ENCODE data around the gene C3orf49. TPM values are rescaled to one million over a fixed set of nuclear protein-coding genes. Genes with fewer than 3 reads are reported as not detected.

The C3orf49 gene
- total and polyA plus RNA-seq, 2 of the 13 experiments (the other 11 are each of a cell fraction or from before 2014, with no cell fraction given): not detected

GRCh38 chr3:63878394-63879060, 59.4 kb downstream of the C3orf49 start (continued):
- TF ChIP-seq ZNF205 (CRISPR knock-in tag; IDR thresholded peaks at IDR 0.05): no peak

- FAIRE-seq: no peak
- no peak for DNase-seq (ENCODE audit: low spot score)
- in situ Hi-C loops (cut with HindIII; ENCODE audit: extremely low pct_ligation_motif_present, low pct_unique_long_range_greater_than_20kb): no loop called here
- intact Hi-C loops (cut with micrococcal nuclease; ENCODE audit: unreplicated experiment): no loop called here
- H3K27me3 ChIP-seq (ENCODE audit: control insufficient read depth in 1 of 2, insufficient read depth in 2 of 2, low read length in 2 of 2): no peaks in the 10 kb centered on the region
- TF ChIP-seq ERF (CRISPR knock-in tag; IDR thresholded peaks at IDR 0.05) (no peak), ZBTB49 (CRISPR knock-in tag; IDR thresholded peaks at IDR 0.05; ENCODE audit: borderline replicate concordance) (no peak)
- no peak overlapping the region for H2AFZ ChIP-seq (ENCODE audit: low read length)
- ChIA-PET POLR2A (no interaction called here), CTCF (ENCODE audit: low intra/inter-chr PET ratio, low total read pairs) (no interaction called here)
- H3K9me3 ChIP-seq (ENCODE audit: low read length): no peaks in the 10 kb centered on the region
- H3K9ac ChIP-seq (ENCODE audit: insufficient read depth, low read depth, low read length): no peak overlapping the region
- 98% methylated on average over 5 of the region's 5 CpGs for WGBS (ENCODE audit: low lambda C conversion rate)
- no TSS peak for BruUV-seq (replicated peaks)
- H3K4me2 ChIP-seq (ENCODE audit: low read depth, low read length): no peak overlapping the region
- H4K20me1 ChIP-seq (ENCODE audit: insufficient read depth, low read length): peaks cover 10% of the 10 kb centered on the region
- H3K4me3 ChIP-seq (replicated peaks in 1 of 3; ENCODE audit: insufficient read depth in 1 of 3, low read depth in 2 of 3, low read length in 3 of 3): no peak overlapping the region
- peaks cover 30% of the 10 kb centered on the region for H3K79me2 ChIP-seq (ENCODE audit: insufficient read depth, low read length)
- no peak for ATAC-seq
- H3K27ac ChIP-seq (ENCODE audit: extremely low read length, insufficient read depth, low read length): no peak overlapping the region
- H3K36me3 ChIP-seq (replicated peaks in 1 of 2; ENCODE audit: control insufficient read depth in 1 of 2, insufficient read depth in 2 of 2, low read length in 2 of 2): no peaks in the 10 kb centered on the region
- H3K4me1 ChIP-seq (ENCODE audit: insufficient read depth, low read length): peaks cover 29% of the 10 kb centered on the region
These were observed 61.6 kb downstream of the C3orf49 start for GRCh38 chr3:63880653-63881052.

DNA sequence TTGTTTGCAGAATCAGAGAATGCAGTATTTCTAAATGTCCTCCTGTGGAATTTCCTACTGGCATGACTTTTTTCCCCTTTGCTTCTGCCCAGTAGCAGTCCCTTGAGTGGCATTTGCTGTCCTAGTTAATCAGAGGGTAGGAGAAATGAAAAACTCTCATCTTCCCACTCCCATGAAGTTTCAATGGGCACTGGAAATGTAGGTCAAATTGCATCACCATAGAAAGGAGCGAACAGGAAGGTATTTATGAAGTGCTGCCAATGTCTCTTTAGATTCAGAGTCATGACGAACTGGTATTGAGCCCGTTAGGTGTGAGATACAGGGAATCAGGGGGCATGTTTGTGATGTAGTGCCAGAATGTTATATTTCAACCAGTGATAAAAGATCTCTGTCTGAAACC, 67.8 kb downstream of the C3orf49 start:
- intact Hi-C loops (cut with micrococcal nuclease; ENCODE audit: unreplicated experiment): no loop called here
- peaks cover 9% of the 10 kb centered on the region for H3K4me1 ChIP-seq (ENCODE audit: insufficient read depth, low read length)

More for the DNA sequence above, 67.8 kb downstream of the C3orf49 start:
- FAIRE-seq (no peak), DNase-seq (ENCODE audit: low spot score) (no peak), ATAC-seq (no peak)
- POLR2A ChIA-PET: interaction anchor here (0.6 kb wide), 1 partner anchor 20 kb away, joined by 4 read pairs; no protein-coding TSS in a partner anchor
- BruUV-seq (replicated peaks): no TSS peak
- 99% methylated on average over 3 of the region's 3 CpGs for WGBS (ENCODE audit: low lambda C conversion rate)
- Histone ChIP-seq H3K4me2 (ENCODE audit: low read depth, low read length) (no peak overlapping the region), H2AFZ (ENCODE audit: low read length) (no peak overlapping the region), H4K20me1 (ENCODE audit: insufficient read depth, low read length) (no peaks in the 10 kb centered on the region), H3K27ac (ENCODE audit: extremely low read length, insufficient read depth, low read length) (no peak overlapping the region), H3K36me3 (replicated peaks in 1 of 2; ENCODE audit: control insufficient read depth in 1 of 2, insufficient read depth in 2 of 2, low read length in 2 of 2) (no peaks in the 10 kb centered on the region), H3K4me3 (replicated peaks in 1 of 3; ENCODE audit: insufficient read depth in 1 of 3, low read depth in 2 of 3, low read length in 3 of 3) (no peak overlapping the region), H3K79me2 (ENCODE audit: insufficient read depth, low read length) (peaks cover 9% of the 10 kb centered on the region), H3K27me3 (ENCODE audit: control insufficient read depth in 1 of 2, insufficient read depth in 2 of 2, low read length in 2 of 2) (no peaks in the 10 kb centered on the region), H3K9me3 (ENCODE audit: low read length) (no peaks in the 10 kb centered on the region), H3K9ac (ENCODE audit: insufficient read depth, low read depth, low read length) (no peak overlapping the region)
- TF ChIP-seq, protein P1, sequence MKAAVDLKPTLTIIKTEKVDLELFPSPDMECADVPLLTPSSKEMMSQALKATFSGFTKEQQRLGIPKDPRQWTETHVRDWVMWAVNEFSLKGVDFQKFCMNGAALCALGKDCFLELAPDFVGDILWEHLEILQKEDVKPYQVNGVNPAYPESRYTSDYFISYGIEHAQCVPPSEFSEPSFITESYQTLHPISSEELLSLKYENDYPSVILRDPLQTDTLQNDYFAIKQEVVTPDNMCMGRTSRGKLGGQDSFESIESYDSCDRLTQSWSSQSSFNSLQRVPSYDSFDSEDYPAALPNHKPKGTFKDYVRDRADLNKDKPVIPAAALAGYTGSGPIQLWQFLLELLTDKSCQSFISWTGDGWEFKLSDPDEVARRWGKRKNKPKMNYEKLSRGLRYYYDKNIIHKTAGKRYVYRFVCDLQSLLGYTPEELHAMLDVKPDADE (CRISPR knock-in tag; IDR thresholded peaks at IDR 0.05): no peak
- TF ChIP-seq MED8 (CRISPR knock-in tag; IDR thresholded peaks at IDR 0.05; ENCODE audit: insufficient replicate concordance) (no peak), REPIN1 (CRISPR knock-in tag; IDR thresholded peaks at IDR 0.05; ENCODE audit: borderline replicate concordance, low read depth) (no peak), ZNF597 (CRISPR knock-in tag; IDR thresholded peaks at IDR 0.05) (no peak), SMC3 (IDR thresholded peaks at IDR 0.05; ENCODE audit: low read length) (no peak), ZNF337 (CRISPR knock-in tag; IDR thresholded peaks at IDR 0.05; ENCODE audit: borderline replicate concordance, low read depth) (no peak), ZKSCAN5 (CRISPR knock-in tag; IDR thresholded peaks at IDR 0.05) (no peak)
- CTCF ChIA-PET (ENCODE audit: low intra/inter-chr PET ratio, low total read pairs): no interaction called here
- in situ Hi-C loops (cut with HindIII; ENCODE audit: extremely low pct_ligation_motif_present, low pct_unique_long_range_greater_than_20kb): no loop called here

Measured in HepG2 (cell line).